DMS53 treated with DMSO at 0.1 percent for 48 hours (cell line): ENCODE measurements around the gene WDR83.
"Not testable (repeated sequence)": the region's sequence is repeated elsewhere in the genome, so short reads cannot be mapped to it uniquely, and the experiment has no call there.

Experiments
- DNase-seq: peaks from one replicate; lab custom pipeline; 2025; ENCODE audit not compliant: unreplicated experiment; lab: John Stamatoyannopoulos, UW

WDR83 gene

GRCh38 chr19:12655546-12655945 lies 11.1 kb upstream of the WDR83 start:
- no peak for DNase-seq

GRCh38 chr19:12656899-12657571 lies 9.6 kb upstream of the WDR83 start:
- DNase-seq: no peak

GRCh38 chr19:12657966-12658365 lies 8.6 kb upstream of the WDR83 start:
- no peak for DNase-seq

GRCh38 chr19:12660980-12661379 lies 5.6 kb upstream of the WDR83 start:
- DNase-seq: no peak

- DNase-seq: no peak
Observed at GRCh38 chr19:12664406-12665280, 2.0 kb upstream of the WDR83 start.

GRCh38 chr19:12665281-12665573 lies 1.4 kb upstream of the WDR83 start:
- DNase-seq: no peak

- no peak for DNase-seq
Observed at GRCh38 chr19:12665671-12666264, 839 bp upstream of the WDR83 start.

GRCh38 chr19:12667731-12668302 lies 1.2 kb downstream of the WDR83 start:
- no peak for DNase-seq

GRCh38 chr19:12668346-12668745 lies 1.7 kb downstream of the WDR83 start:
- DNase-seq: no peak

GRCh38 chr19:12668932-12669269 lies 2.3 kb downstream of the WDR83 start:
- DNase-seq: no peak

GRCh38 chr19:12669270-12670158 lies 2.9 kb downstream of the WDR83 start:
- DNase-seq: peak; percentile 28

- DNase-seq: no peak
Observed at GRCh38 chr19:12670159-12670928, 3.7 kb downstream of the WDR83 start.

- DNase-seq: no peak
Observed at GRCh38 chr19:12672744-12673143, 6.1 kb downstream of the WDR83 start.

- no peak for DNase-seq
Observed at GRCh38 chr19:12675399-12675798, 8.8 kb downstream of the WDR83 start.

GRCh38 chr19:12675940-12676339 lies 9.3 kb downstream of the WDR83 start:
- no peak for DNase-seq

GRCh38 chr19:12676384-12676792 lies 9.8 kb downstream of the WDR83 start:
- peak; percentile 19 for DNase-seq

GRCh38 chr19:12676928-12677327 lies 10.3 kb downstream of the WDR83 start:
- DNase-seq: no peak

- DNase-seq: not testable (repeated sequence)
Observed at GRCh38 chr19:12678039-12678438, 11.4 kb downstream of the WDR83 start.

- no peak for DNase-seq
Observed at GRCh38 chr19:12680034-12680433, 13.4 kb downstream of the WDR83 start.
